Measurements from ENCODE around the gene MEIS1. TPM values are rescaled to one million over a fixed set of nuclear protein-coding genes. Genes with fewer than 3 reads are reported as not detected.
A peak's percentile ranks its signal among the peaks of the same experiment; 100 is the strongest.

The MEIS1 gene
- total RNA-seq, 1 donor from 2014 or later, result 3.4 TPM

DNA sequence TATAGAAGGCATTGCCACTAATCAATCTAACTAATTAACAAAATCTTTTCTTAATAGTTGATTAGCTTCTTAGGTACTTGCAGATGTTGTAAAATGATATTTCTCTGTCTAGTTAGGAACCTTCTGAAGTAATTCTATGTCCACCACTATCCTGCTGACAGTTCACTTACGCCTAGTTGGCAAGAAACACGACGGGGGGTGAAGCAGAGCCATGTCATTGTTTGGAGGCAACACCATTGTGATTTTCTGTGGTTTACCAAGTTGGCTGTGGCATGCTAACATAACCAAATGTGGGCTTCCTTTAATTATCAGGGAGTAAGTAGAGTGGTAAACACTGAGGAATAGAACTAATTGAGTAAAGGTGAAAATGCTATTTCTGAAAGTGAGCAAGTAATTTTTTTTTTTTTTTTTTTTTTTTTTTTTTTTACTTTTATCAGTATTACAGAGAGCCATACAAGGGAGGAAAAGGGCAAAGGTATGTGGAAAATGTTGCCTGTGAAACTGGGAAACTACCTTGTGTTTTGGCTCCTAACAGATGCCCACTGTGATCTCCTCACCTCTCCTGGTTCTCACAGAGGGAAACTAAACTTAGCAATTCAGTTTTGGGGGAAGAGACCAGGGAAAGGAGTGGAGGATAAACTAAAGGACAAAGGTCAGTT is 126.8 kb downstream of the MEIS1 start:
- no peaks in the 10 kb centered on the region for H3K36me3 Mint-ChIP-seq (ENCODE audit: low read depth, unreplicated experiment)
- Histone ChIP-seq H3K4me3 (ENCODE audit: insufficient read depth, low read depth, low read length) (no peak overlapping the region), H2AFZ (ENCODE audit: low read depth, low read length) (no peak overlapping the region), H3K79me2 (ENCODE audit: insufficient read depth, low read length) (no peaks in the 10 kb centered on the region), H3K36me3 (ENCODE audit: insufficient read depth, low read length) (no peaks in the 10 kb centered on the region), H4K20me1 (ENCODE audit: insufficient read depth, low read length) (peaks cover 4% of the 10 kb centered on the region), H3K27me3 (ENCODE audit: insufficient read depth, low read length) (no peaks in the 10 kb centered on the region), H3K27ac (ENCODE audit: low read depth, low read length) (no peak overlapping the region), H3K4me1 (ENCODE audit: insufficient read depth, low read length) (peaks cover 3% of the 10 kb centered on the region), H3K4me2 (ENCODE audit: low read length) (no peak overlapping the region), H3K9me3 (ENCODE audit: insufficient read depth, low read depth, low read length) (no peaks in the 10 kb centered on the region), H3K9ac (ENCODE audit: low read length) (no peak overlapping the region)
- TF ChIP-seq, protein P1, sequence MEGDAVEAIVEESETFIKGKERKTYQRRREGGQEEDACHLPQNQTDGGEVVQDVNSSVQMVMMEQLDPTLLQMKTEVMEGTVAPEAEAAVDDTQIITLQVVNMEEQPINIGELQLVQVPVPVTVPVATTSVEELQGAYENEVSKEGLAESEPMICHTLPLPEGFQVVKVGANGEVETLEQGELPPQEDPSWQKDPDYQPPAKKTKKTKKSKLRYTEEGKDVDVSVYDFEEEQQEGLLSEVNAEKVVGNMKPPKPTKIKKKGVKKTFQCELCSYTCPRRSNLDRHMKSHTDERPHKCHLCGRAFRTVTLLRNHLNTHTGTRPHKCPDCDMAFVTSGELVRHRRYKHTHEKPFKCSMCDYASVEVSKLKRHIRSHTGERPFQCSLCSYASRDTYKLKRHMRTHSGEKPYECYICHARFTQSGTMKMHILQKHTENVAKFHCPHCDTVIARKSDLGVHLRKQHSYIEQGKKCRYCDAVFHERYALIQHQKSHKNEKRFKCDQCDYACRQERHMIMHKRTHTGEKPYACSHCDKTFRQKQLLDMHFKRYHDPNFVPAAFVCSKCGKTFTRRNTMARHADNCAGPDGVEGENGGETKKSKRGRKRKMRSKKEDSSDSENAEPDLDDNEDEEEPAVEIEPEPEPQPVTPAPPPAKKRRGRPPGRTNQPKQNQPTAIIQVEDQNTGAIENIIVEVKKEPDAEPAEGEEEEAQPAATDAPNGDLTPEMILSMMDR (IDR thresholded peaks at IDR 0.05; ENCODE audit: insufficient read depth, low read depth, low read length), result no peak
- no peak for TF ChIP-seq EZH2 (IDR thresholded peaks at IDR 0.05; ENCODE audit: insufficient read depth, low read length)
- no peak overlapping the region for H3K4me3 Mint-ChIP-seq (ENCODE audit: unreplicated experiment)
- H3K27ac Mint-ChIP-seq (ENCODE audit: unreplicated experiment), result no peak overlapping the region
- H3K9me3 Mint-ChIP-seq (ENCODE audit: unreplicated experiment), result no peaks in the 10 kb centered on the region
- no peaks in the 10 kb centered on the region for H3K27me3 Mint-ChIP-seq (ENCODE audit: low read depth, unreplicated experiment)
- DNase-seq (ENCODE audit: low read depth), result no peak
- peaks cover 8% of the 10 kb centered on the region for H3K4me1 Mint-ChIP-seq (ENCODE audit: low read depth, unreplicated experiment)
- FAIRE-seq, result peak; percentile 26

- no peaks in the 10 kb centered on the region for H3K9me3 Mint-ChIP-seq (ENCODE audit: unreplicated experiment)
- H3K27ac ChIP-seq (ENCODE audit: low read depth, low read length), result no peak overlapping the region
- H3K4me1 ChIP-seq (ENCODE audit: insufficient read depth, low read length), result peaks cover 3% of the 10 kb centered on the region
- no peak overlapping the region for H3K4me3 ChIP-seq (ENCODE audit: insufficient read depth, low read depth, low read length)
- no peak overlapping the region for H3K4me2 ChIP-seq (ENCODE audit: low read length)
- H4K20me1 ChIP-seq (ENCODE audit: insufficient read depth, low read length), result peaks cover 4% of the 10 kb centered on the region
- H3K4me3 Mint-ChIP-seq (ENCODE audit: unreplicated experiment), result no peak overlapping the region
- H3K27ac Mint-ChIP-seq (ENCODE audit: unreplicated experiment), result no peak overlapping the region
- H3K79me2 ChIP-seq (ENCODE audit: insufficient read depth, low read length), result no peaks in the 10 kb centered on the region
- FAIRE-seq (peak; percentile 13), DNase-seq (ENCODE audit: low read depth) (no peak)
- no peaks in the 10 kb centered on the region for H3K9me3 ChIP-seq (ENCODE audit: insufficient read depth, low read depth, low read length)
- H3K4me1 Mint-ChIP-seq (ENCODE audit: low read depth, unreplicated experiment), result peaks cover 8% of the 10 kb centered on the region
- H3K36me3 Mint-ChIP-seq (ENCODE audit: low read depth, unreplicated experiment), result no peaks in the 10 kb centered on the region
- no peaks in the 10 kb centered on the region for H3K36me3 ChIP-seq (ENCODE audit: insufficient read depth, low read length)
- TF ChIP-seq, protein P1 (IDR thresholded peaks at IDR 0.05; ENCODE audit: insufficient read depth, low read depth, low read length), result no peak
- TF ChIP-seq EZH2 (IDR thresholded peaks at IDR 0.05; ENCODE audit: insufficient read depth, low read length), result no peak
- H3K27me3 ChIP-seq (ENCODE audit: insufficient read depth, low read length), result no peaks in the 10 kb centered on the region
- H3K9ac ChIP-seq (ENCODE audit: low read length), result no peak overlapping the region
- H3K27me3 Mint-ChIP-seq (ENCODE audit: low read depth, unreplicated experiment), result no peaks in the 10 kb centered on the region
- H2AFZ ChIP-seq (ENCODE audit: low read depth, low read length), result no peak overlapping the region
Measured at GRCh38 chr2:66562304-66562685, 127.4 kb downstream of the MEIS1 start.

DNA sequence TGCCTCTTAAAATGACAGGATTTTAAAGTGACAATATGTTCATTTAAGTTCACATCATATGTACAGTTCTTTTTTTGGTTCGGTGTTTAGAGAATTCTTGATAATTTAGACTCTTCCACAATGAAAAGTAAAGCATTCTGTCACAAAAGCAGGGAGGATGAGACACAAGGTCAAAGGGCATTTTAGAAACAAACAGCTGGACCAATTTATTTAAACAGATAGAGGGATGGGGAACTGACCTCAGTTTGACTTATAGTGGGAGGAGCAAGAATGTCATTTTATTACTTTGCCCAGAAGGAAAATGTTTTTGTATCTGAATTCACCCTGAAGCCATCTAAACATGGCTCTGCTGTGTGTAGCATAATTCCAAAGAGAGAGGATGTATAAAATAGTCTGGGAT is 128.5 kb downstream of the MEIS1 start:
- H3K4me1 ChIP-seq (ENCODE audit: insufficient read depth, low read length), result peaks cover 3% of the 10 kb centered on the region
- H3K4me2 ChIP-seq (ENCODE audit: low read length), result no peak overlapping the region
- Mint-ChIP-seq H3K27me3 (ENCODE audit: low read depth, unreplicated experiment) (no peaks in the 10 kb centered on the region), H3K9me3 (ENCODE audit: unreplicated experiment) (no peaks in the 10 kb centered on the region), H3K27ac (ENCODE audit: unreplicated experiment) (no peak overlapping the region), H3K4me1 (ENCODE audit: low read depth, unreplicated experiment) (peaks cover 8% of the 10 kb centered on the region), H3K36me3 (ENCODE audit: low read depth, unreplicated experiment) (no peaks in the 10 kb centered on the region), H3K4me3 (ENCODE audit: unreplicated experiment) (no peak overlapping the region)
- DNase-seq (ENCODE audit: low read depth) (no peak), FAIRE-seq (no peak)
- no peaks in the 10 kb centered on the region for H3K9me3 ChIP-seq (ENCODE audit: insufficient read depth, low read depth, low read length)
- H3K36me3 ChIP-seq (ENCODE audit: insufficient read depth, low read length), result no peaks in the 10 kb centered on the region
- H3K79me2 ChIP-seq (ENCODE audit: insufficient read depth, low read length), result no peaks in the 10 kb centered on the region
- H3K27ac ChIP-seq (ENCODE audit: low read depth, low read length), result no peak overlapping the region
- TF ChIP-seq, protein P1 (IDR thresholded peaks at IDR 0.05; ENCODE audit: insufficient read depth, low read depth, low read length), result no peak
- TF ChIP-seq EZH2 (IDR thresholded peaks at IDR 0.05; ENCODE audit: insufficient read depth, low read length), result no peak
- no peak overlapping the region for H2AFZ ChIP-seq (ENCODE audit: low read depth, low read length)
- peaks cover 4% of the 10 kb centered on the region for H4K20me1 ChIP-seq (ENCODE audit: insufficient read depth, low read length)
- no peak overlapping the region for H3K9ac ChIP-seq (ENCODE audit: low read length)
- no peak overlapping the region for H3K4me3 ChIP-seq (ENCODE audit: insufficient read depth, low read depth, low read length)
- no peaks in the 10 kb centered on the region for H3K27me3 ChIP-seq (ENCODE audit: insufficient read depth, low read length)

Data from astrocyte (in vitro differentiated cells and primary cell).